GM18868 (cell line): ENCODE measurements around the gene ANKS1B.
A peak's percentile ranks its signal among the peaks of the same experiment; 100 is the strongest.

Source experiments
- ATAC-seq: cut with Tn5 transposase; IDR thresholded peaks from one replicate; pipeline ENCODE4 v1.9.1; 2021; ENCODE audit warnings: mild to moderate bottlenecking, moderate library complexity; ENCODE audit not compliant: unreplicated experiment

ANKS1B gene

DNA sequence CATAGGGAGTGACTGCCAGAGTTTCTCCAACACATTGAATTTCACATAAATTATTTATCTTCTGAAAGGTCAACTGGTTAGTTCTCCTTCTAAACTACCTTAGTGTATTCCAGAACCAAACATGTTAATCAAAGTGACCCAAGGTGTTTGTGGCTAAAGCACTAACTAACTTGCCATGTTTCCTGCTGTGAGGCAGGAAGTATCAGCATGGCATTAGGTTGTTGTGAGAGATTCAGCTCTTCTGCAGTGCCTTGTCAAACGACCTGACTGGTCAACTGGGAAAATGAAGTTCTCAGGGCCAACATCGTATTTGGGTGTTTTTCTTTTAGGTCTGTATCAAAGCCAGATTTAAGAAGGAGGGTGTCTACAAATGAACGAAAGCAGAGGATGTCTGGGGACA, 891.6 kb downstream of the ANKS1B start:
- no peak for ATAC-seq

DNA sequence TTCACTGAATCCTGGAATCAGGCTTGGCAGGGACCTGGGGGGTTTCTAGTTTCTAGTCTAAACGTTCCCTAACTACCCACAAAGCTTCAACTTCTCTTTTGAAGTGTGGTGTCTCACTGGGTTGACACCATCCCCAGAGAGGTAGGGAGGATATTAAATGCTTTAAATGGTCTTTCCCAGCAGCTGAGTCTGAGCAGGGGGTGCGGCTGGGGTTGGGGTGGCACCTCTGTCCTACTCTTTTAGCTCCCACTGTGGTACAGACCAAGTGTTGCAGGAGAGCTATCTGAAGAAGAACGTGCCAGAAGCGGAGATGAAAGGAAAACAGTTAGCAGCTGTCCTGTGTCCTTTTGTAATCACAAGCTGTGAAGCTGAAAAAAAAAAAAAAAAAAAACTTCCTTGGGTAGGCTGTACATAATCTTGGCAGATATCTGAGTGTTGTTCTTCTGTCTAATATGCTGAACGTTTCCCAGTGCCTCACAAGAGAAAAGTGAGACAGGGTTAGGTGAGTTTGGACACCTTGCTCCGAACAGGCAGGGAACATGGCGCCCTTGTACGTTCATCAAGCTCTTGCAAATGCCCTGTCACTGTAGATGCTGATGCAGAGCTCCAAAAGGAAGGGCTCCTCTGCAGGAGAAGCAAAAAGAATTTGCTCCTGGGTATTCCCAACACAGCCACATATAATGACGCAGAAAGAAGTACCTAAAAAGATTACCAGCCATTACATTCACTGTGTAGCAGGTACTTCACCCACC, 892.5 kb downstream of the ANKS1B start:
- no peak for ATAC-seq

- ATAC-seq = peak; percentile 91
Observed at GRCh38 chr12:99087278-99087677, 897.5 kb downstream of the ANKS1B start.

DNA sequence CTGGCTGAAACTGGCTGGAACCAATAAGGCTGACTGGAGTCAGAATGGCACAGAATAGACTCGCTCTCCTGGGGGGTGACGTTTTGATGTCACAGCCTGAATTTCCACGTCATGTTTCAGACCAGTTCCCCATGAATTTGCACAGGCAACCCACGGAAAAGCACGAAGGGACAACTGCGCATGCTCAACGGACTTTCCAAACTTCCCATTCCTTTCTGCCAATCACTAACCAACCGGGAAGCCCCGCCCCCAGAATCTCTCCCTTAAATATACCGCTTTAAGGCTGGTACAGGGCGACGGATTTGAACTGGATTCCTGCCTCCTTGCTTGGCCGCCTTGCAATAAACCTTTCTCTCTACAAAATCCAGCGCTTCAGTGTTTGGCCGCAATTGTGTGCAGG, 904.9 kb downstream of the ANKS1B start:
- no peak for ATAC-seq

DNA sequence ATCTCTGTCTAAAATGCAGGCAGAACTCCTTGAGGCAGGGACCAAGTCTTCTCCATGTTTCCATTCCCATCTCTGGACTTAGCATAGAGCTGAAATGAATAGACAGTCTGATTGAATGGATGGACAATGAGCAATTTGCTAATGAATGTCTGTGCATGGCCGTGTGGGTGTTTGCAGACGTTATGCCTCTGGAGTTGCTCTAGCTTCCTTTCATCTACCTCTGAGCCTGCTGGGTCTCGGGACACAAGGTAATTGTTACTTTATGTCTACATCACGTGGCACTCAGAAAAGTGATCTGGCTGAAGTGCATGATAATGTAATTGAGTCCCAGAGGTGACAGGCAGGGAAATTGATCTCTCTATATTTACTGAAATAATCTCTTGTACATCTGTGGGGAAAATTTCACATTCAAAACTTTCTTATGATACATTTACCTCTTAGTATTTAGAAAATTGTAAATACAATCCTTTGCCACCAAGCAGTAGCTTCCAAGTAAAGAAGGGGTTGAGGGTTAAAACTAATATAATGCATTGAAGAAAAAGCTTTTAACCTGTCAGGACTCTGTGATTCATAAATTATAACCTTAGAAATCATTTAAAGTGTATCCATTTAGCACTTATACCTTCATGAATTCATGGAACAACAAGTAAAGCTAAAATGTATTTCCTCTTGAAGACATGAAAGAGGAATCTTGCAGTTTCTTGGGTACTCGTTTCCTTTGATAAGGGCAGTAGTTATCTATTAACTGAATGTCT, 915.6 kb downstream of the ANKS1B start:
- no peak for ATAC-seq

DNA sequence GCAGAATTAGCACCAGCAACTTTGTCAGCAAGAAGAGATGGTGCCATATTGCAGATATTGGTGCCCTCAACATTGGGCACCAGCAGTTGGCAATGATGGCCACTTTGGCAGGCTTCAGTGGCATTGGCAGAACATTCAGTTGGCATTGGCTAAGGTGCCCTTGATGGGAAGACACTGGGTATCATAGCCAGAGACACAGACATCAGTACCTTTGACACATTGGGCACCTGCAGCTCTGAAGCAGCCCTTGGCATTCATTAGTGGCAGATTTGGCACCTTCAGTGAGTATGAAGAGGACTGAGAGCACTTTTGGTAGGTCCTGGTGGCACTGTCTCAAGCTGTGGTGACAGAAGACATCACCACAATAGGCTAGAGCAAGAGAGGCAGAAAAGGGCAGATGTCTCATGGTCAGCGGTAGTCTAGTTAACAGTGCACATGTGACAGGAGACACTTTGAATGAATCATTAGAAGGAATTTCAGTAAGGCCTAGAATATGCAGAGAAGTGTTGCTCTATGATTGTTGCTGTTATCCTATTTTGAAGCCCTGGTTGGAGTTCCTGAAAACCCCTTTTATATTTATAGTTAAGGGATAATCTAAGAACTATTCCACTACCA, 917.5 kb downstream of the ANKS1B start:
- ATAC-seq = no peak

GRCh38 chr12:99066726-99067125, 918.0 kb downstream of the ANKS1B start:
- no peak for ATAC-seq

DNA sequence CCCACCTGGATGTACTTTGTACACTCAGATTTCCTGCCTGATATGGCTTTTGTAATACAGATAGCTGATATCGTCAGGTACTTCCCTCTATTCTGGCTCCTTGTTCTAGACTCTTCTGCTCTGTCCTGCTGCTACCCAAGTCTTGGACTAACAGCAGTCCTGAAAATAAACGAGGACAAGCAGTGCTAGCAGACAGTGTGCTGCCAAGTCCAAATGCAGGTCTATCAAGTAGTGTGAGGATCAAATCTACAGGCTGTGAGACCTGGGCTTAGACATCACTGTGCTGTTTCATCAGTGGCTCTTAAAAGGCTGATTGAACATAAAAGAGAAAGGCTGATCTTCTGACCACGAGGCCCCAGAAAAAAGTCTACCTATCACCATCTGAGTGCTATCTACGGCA, 921.6 kb downstream of the ANKS1B start:
- ATAC-seq = no peak

DNA sequence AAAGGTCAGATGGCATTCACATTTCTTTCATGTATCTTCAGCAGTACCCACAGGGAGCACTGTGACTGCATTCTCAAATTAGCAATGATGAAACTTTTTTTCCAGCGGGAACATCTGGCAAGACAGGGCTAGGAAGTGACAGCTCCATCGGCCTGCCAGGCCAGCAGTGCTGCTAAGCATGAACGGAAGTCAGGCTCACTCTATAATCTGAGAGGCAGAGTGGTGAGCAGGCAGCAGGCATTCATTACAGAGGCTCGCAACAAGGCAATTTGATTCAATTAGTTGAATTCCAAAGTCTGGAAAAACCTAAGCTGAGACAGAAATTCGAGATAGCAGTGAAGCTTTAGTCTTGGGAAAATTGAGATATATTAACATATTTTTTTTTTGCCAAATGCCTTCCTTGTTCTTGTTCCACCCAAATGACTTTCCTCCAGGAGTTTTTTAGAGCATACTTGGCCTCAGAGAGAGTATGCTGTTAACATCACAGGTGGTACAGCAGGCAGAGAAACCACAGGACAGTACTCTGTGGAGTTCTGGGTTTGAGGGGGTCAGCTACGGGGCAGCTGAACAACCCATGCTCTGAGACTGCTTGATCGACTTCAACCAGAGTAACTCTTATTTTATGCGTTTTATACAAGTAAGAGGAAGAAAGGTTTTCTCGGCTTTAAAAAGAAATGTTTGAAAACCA, 924.8 kb downstream of the ANKS1B start:
- no peak for ATAC-seq

- ATAC-seq = no peak
Observed at GRCh38 chr12:99057670-99058069, 927.1 kb downstream of the ANKS1B start.

GRCh38 chr12:99056186-99056585, 928.5 kb downstream of the ANKS1B start:
- no peak for ATAC-seq

GRCh38 chr12:99055299-99055698, 929.4 kb downstream of the ANKS1B start:
- no peak for ATAC-seq

DNA sequence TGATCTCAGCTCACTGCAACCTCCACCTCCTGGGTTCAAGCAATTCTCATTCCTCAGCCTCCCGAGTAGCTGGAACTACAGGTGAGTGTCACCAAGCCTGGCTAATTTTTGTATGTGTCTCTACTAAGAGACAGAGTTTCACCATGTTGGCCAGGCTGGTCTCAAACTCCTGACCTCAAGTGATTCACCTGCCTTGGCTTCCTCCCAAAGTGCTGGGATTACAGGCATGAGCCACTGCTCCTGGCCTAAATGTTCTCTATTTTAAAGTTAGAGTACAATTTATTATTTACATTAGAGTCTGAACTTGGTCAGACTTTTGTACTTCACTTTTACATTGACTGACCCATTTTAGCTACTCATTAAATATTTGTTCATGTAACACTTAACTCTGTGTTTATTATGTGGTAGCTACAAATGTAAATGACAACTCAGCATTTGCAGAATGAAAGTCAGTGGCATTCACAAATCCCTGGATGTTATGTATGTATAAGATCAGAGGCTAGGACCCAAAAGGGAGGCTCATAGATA, 930.1 kb downstream of the ANKS1B start:
- no peak for ATAC-seq

GRCh38 chr12:99053616-99054362, 930.9 kb downstream of the ANKS1B start:
- no peak for ATAC-seq

DNA sequence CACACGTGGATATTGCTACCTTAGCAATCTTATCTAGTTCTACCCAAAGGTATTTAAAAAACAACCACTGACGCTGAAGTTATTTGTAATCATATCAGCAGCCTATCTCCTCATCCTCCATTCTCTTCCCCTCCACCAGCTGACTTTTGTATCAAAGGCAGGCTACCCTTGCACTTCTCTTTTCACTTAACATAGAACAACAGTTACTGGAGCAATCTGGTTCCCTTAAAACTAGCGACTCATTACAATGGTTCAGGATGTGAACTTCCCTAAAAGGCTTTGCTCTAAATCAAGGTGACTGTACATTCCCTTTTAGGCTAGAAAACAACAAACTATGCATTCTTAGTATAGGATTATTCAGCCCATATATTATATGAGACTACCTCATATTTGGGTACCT, 935.0 kb downstream of the ANKS1B start:
- no peak for ATAC-seq

GRCh38 chr12:99045158-99045557, 939.6 kb downstream of the ANKS1B start:
- ATAC-seq = no peak

DNA sequence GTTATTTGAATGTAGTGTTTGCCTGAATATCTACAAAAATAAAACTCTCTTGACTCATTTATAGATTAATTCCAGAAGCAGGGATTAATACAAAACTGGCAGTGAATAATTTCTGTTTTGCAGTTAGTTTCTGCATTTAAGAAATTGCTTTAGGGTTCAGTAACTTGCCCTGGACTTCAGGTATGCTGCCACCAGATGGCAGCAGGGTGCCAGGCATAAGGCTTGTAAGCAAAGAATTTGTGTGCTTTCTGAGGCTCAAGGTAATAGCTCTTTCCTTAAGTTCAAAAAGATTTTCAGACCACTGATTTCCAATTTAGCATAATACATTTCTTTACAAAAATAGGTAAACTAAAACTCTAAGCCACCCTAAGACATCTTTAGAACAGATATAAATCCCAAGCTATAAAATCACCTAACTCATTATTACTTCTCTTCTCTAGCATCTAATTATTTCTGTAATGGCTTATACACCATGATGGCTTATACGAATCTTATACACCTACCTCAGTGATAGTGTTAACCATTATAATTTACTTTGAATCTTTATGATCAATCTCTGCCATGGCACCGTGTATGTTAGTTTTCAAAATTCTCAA, 941.3 kb downstream of the ANKS1B start:
- ATAC-seq = peak; percentile 75

- no peak for ATAC-seq
Observed at GRCh38 chr12:99042226-99042625, 942.5 kb downstream of the ANKS1B start.

DNA sequence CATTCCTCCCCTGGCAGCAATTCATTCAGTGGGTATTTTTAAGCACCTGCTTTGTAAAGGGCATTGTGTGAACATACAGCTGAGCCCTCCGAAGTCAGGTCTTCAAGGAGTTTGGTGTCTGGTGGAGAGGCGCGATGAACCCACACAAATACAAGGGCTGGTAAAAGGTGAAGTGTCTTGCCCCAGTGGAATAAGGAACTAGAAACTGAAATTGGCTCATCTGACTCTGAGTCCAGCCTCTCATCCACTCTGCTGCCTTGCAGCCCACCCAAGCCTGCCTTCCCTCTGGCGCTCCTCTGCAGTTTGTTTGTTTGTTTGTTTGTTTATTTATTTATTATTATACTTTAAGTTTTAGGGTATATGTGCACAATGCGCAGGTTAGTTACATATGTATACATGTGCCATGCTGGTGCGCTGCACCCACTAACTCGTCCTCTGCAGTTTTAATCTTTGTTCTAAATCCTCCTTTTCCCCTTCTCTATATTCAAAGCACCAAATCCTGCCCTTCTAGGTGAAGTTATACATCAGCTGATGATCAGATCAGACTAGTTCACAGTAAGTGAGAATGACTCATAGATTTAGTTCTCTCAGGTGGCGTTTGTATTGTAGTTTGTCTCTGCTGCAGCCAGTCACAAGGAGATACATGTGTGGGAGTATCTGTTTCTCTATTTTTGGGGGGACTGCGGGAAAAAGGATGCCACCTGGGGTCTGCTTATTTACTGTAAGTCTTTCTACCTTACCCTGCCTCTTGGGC, 945.2 kb downstream of the ANKS1B start:
- no peak for ATAC-seq
